Ishikawa (cell line): ENCODE measurements around the gene TECPR2.

Experiments
- CEBPB ChIP-seq: IDR thresholded peaks from 2 replicates; pipeline ENCODE4 v1.6.1; 2012
- CREB1 ChIP-seq: IDR thresholded peaks from 2 replicates; pipeline ENCODE4 v1.6.1; 2012; ENCODE audit warnings: low read depth
- EGR1 ChIP-seq: IDR thresholded peaks from 2 replicates; pipeline ENCODE4 v1.6.1; 2012
- EP300 ChIP-seq: IDR thresholded peaks from 2 replicates; pipeline ENCODE4 v1.6.1; 2012; ENCODE audit warnings: borderline replicate concordance
- FOXM1 ChIP-seq: IDR thresholded peaks from 2 replicates; pipeline ENCODE4 v1.6.1; 2012; ENCODE audit warnings: low read depth, borderline replicate concordance
- NFIC ChIP-seq: IDR thresholded peaks from 2 replicates; pipeline ENCODE4 v1.6.1; 2012
- RAD21 ChIP-seq: IDR thresholded peaks from 2 replicates; pipeline ENCODE4 v1.6.1; 2012; ENCODE audit warnings: low read depth
- REST ChIP-seq: IDR thresholded peaks from 2 replicates; pipeline ENCODE4 v1.6.1; 2012; ENCODE audit warnings: low read depth, mild to moderate bottlenecking
- TAF1 ChIP-seq: IDR thresholded peaks from 2 replicates; pipeline ENCODE4 v1.6.1; 2012; ENCODE audit warnings: low read depth, mild to moderate bottlenecking
- TEAD4 ChIP-seq: IDR thresholded peaks from 2 replicates; pipeline ENCODE4 v1.6.1; 2012
- YY1 ChIP-seq: IDR thresholded peaks from 2 replicates; pipeline ENCODE4 v1.6.1; 2012; ENCODE audit warnings: low read depth
- TF ChIP-seq, protein P1 (sequence below): IDR thresholded peaks from 2 replicates; pipeline ENCODE4 v1.6.1; 2012

DNA sequence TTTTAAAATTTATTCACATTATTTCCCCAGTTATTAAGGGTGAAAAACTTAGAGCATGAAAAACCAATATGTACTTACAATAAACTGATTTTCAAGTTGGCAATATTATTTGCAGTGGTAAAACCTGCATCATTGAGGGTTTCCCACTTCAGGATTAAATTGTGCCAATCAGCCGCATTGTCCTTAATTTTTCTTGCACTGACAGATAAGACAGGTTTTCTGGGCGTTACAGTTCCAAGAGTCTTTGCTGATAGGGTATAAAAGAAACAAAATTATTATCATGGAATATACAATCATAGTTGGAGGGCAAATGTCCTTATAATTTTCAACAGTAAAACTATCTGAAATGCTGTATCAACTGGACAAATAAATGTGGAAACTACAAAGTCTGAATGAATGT lies 3.4 kb upstream of the TECPR2 start:
- TF ChIP-seq TEAD4 (no peak), CEBPB (no peak), TAF1 (no peak), REST (no peak), EP300 (no peak), EGR1 (no peak), CREB1 (no peak), NFIC (no peak), YY1 (no peak), FOXM1 (no peak), RAD21 (no peak)
- TF ChIP-seq, protein P1, sequence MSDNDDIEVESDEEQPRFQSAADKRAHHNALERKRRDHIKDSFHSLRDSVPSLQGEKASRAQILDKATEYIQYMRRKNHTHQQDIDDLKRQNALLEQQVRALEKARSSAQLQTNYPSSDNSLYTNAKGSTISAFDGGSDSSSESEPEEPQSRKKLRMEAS, result no peak
